ENCODE results near the gene CAP2.

CAP2 gene

DNA sequence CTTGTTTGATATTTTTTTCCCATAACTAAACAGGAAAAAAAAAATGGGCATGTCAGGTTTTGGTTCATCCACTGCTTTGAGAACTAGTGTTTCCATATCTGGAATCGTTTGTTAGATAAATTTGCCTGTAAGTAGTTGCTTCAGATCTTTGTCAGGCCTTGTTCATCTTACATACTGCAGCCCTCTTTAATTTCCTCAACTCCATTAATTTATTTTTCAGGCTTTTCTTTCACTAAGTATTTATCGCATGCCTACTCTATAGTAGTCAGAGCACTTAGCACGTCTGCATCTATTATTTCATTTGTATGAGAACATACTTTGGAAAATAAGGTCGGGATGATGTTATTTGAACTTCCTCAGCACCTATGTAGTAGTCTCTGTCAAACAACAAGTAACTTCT is 80.9 kb downstream of the CAP2 start:
- H3K4me1 ChIP-seq (ENCODE audit: low read depth, poor library complexity, severe bottlenecking): no peaks in the 10 kb centered on the region
- no peaks in the 10 kb centered on the region for H4K20me1 ChIP-seq (ENCODE audit: insufficient read depth)
- no peak overlapping the region for H3K9ac ChIP-seq
- no peak overlapping the region for H2AFZ ChIP-seq (ENCODE audit: low read depth)
- H3K79me2 ChIP-seq (ENCODE audit: insufficient read depth, low read depth): no peaks in the 10 kb centered on the region
- TF ChIP-seq CTCF (conservative IDR thresholded peaks at IDR 0.05; ENCODE audit: low read depth, low read length): no peak
- no peaks in the 10 kb centered on the region for H3K36me3 ChIP-seq (ENCODE audit: insufficient read depth)
- H3K27me3 ChIP-seq (ENCODE audit: insufficient read depth, low read depth): no peaks in the 10 kb centered on the region
- no peak overlapping the region for H3K4me2 ChIP-seq
- H3K27ac ChIP-seq: no peak overlapping the region
- no peak overlapping the region for H3K4me3 ChIP-seq (IDR thresholded peaks at IDR 0.05; ENCODE audit: insufficient read depth, low read depth, low read length)

DNA sequence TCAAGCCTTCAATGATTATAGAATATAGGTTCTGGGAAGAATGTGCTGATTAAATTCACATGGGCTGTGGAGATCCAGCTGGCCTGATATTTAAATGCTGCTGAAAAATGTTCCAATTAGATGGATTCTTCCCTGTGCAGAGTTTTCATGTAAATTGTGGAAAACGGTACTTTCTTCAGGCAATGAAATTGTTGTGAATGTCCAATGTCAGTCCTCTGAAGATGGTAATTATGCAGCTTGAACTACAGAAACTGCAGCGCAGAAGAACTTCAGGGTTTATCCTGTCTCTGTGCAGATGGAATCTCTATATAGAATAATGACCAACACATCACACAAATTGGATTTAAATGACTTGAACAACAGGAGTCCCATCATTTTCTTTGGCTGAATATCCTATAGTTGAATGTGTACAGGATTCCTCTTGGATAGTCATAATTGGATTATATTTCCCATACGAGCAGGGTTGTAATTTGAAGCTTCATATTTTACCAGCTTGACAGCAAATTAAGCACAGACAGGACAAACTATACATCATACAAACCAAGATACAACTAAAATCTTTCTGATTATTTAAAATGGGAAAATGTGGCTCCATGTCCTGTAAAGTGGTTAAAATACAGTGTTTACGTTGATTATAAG is 82.3 kb downstream of the CAP2 start:
- H3K4me1 ChIP-seq (ENCODE audit: low read depth, poor library complexity, severe bottlenecking): no peaks in the 10 kb centered on the region
- no peaks in the 10 kb centered on the region for H3K36me3 ChIP-seq (ENCODE audit: insufficient read depth)

DNA sequence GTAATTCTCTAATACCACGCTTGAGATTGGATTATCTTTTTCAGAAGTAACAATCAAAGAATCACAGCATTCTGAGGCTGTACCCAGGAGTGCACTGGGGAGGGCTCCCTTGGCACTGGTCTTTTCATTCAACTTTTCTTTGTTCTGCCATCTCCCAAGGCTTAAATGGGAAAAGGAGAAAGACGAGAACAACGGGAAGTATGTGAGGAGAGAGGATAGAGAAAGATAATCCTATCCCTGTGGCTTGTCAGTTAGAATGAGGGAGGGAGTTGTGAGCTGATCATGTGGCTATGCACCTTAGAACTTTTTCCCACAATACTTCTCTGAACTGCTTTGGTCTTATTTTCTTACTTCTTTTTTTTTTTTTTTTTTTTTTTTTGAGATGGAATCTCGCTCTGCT is 83.1 kb downstream of the CAP2 start:
- Histone ChIP-seq H3K4me1 (ENCODE audit: low read depth, poor library complexity, severe bottlenecking) (no peaks in the 10 kb centered on the region), H3K36me3 (ENCODE audit: insufficient read depth) (no peaks in the 10 kb centered on the region), H2AFZ (ENCODE audit: low read depth) (no peak overlapping the region), H3K4me2 (no peak overlapping the region), H3K4me3 (IDR thresholded peaks at IDR 0.05; ENCODE audit: insufficient read depth, low read depth, low read length) (no peak overlapping the region), H3K27me3 (ENCODE audit: insufficient read depth, low read depth) (no peaks in the 10 kb centered on the region), H4K20me1 (ENCODE audit: insufficient read depth) (no peaks in the 10 kb centered on the region), H3K9ac (no peak overlapping the region), H3K27ac (no peak overlapping the region), H3K79me2 (ENCODE audit: insufficient read depth, low read depth) (no peaks in the 10 kb centered on the region)
- TF ChIP-seq CTCF (conservative IDR thresholded peaks at IDR 0.05; ENCODE audit: low read depth, low read length): no peak

More for the DNA sequence above, 82.3 kb downstream of the CAP2 start:
- H3K79me2 ChIP-seq (ENCODE audit: insufficient read depth, low read depth): no peaks in the 10 kb centered on the region
- no peak for TF ChIP-seq CTCF (conservative IDR thresholded peaks at IDR 0.05; ENCODE audit: low read depth, low read length)
- no peaks in the 10 kb centered on the region for H4K20me1 ChIP-seq (ENCODE audit: insufficient read depth)
- H3K4me3 ChIP-seq (IDR thresholded peaks at IDR 0.05; ENCODE audit: insufficient read depth, low read depth, low read length): no peak overlapping the region
- no peak overlapping the region for H3K27ac ChIP-seq
- H3K9ac ChIP-seq: no peak overlapping the region
- H3K4me2 ChIP-seq: no peak overlapping the region
- no peaks in the 10 kb centered on the region for H3K27me3 ChIP-seq (ENCODE audit: insufficient read depth, low read depth)
- no peak overlapping the region for H2AFZ ChIP-seq (ENCODE audit: low read depth)

DNA sequence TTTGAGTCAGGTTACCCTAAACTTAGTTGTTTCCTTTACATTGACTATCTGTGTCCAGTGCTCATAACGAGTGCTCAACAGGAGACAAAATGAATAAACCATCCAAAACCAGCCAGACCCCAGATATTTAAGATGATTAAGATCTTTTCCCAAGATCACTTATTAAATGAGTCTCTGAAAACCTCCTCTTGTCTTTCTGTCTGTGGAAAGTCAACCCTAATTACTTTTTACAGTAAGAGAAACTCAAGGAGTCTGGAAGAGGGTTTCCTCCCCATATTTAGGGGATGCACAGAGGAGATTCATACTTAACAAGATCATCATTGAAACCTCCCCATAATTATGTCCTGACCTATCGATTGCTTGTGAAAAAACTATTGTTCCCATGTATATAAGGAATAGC is 84.0 kb downstream of the CAP2 start:
- Histone ChIP-seq H3K27ac (no peak overlapping the region), H3K9ac (no peak overlapping the region), H3K4me1 (ENCODE audit: low read depth, poor library complexity, severe bottlenecking) (no peaks in the 10 kb centered on the region), H2AFZ (ENCODE audit: low read depth) (no peak overlapping the region), H3K27me3 (ENCODE audit: insufficient read depth, low read depth) (no peaks in the 10 kb centered on the region), H3K4me3 (IDR thresholded peaks at IDR 0.05; ENCODE audit: insufficient read depth, low read depth, low read length) (no peak overlapping the region), H3K4me2 (no peak overlapping the region), H4K20me1 (ENCODE audit: insufficient read depth) (no peaks in the 10 kb centered on the region), H3K36me3 (ENCODE audit: insufficient read depth) (no peaks in the 10 kb centered on the region), H3K79me2 (ENCODE audit: insufficient read depth, low read depth) (no peaks in the 10 kb centered on the region)
- no peak for TF ChIP-seq CTCF (conservative IDR thresholded peaks at IDR 0.05; ENCODE audit: low read depth, low read length)
